ENCODE measurements around the gene U2AF1L4.
A peak's percentile ranks its signal among the peaks of the same experiment; 100 is the strongest.

Gene U2AF1L4

DNA sequence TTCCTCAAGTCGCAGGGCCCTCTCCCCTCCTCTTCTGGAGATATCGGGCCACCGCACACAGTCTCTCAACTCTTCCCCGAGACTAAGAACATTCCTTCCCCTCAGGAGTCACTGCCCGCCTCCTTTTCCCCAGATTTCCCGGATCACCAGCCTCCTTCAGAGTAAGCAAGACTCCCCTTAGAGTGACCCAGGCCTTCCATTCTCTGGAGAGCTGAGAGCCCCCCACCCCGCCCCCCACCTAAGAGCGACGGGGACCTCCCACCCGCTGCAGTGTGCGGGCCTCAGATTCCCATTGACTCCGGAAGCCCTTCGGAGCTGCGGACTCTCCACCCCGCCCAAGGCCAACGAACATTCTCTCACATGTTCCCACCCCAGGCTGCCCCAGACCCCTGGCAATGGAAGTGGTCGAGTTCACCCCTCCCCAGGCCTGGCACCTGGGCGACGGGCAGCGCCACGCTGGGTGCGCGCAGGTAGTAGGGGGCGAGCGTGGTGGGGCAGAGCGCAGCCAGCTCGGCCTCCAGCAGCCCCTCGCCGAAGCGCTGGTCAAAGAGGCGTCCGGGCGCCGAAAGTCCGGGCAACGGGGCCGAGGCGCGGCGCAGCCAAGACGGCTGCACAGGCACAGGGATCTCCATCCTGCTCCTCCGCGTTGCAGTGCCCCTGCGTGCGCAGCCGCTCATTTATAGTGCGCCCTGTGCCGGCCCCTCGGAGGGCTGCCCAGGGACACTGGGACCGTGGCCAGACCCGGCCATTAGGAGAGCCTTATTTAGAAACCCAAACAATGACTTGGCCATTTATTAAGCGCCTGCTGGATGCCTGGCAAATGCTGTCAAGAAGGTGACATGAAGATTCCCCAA lies 11.4 kb upstream of the U2AF1L4 start, which contains the start of gene HSPB6:
Gene HSPB6 (minus strand): TSS at position 653 of the 854 bp plus-strand sequence. CDS start 21 bp downstream, at position 632.
- no peak for ATAC-seq

DNA sequence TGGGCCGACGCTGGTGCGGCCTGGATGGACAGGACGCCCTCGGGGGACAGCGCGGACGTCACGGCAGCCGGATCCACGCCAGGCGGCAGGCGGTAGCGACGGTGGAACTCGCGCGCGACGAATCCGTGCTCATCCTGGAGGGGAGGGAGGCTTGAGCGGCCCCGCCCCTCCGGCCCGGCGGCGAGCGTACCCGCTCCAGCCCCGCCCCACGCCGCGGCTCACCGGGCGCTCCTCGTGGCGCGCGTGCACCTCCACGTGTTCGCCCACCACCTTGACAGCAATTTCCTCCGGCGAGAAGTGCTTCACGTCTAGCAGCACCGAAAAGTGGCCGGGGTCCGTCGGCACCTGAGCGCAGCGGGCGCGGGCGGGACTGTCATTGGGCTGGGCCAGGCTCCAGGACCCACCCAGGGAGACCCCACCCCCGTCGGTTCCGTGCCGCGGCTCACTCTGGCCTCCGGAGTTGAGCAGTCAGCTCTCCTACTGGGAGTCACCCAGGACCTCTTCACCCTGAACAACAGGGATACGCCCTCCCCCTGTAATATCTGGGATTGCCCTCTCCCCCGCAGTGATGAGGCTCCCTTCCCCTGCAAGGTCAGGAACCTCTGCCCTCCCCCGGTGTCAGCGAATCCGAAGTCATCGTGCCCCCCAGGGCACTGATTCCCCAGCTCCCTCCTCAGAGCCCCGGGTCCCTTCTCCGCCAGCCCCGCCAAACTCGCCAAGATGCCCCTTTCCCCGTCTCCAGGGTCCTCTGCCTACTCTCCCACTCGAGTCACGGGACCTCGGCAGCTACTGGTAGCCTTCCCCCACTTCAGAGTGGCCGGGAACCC lies 10.5 kb upstream of the U2AF1L4 start:
- ATAC-seq: no peak

DNA sequence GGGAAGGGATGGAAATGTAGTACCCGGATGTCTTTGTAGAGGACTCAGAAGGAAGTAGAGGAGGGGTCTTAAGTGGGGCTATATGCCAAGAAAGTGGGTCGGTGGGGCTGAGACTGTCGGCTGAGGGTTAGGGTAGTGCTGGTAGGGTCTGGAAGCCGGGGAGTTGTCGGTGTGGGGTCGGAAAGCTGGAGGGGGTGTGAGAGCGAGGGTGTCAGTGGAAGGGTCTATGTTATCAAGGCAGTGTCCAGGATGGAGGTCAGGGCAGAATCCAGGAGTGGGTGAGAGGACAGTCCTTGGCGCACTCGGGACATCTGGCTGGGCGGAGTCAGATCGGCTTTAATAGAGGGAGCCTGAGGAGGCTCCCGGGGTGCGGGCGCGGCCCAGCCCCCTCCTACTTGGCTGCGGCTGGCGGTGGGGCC lies 9.9 kb upstream of the U2AF1L4 start:
- ATAC-seq: no peak

DNA sequence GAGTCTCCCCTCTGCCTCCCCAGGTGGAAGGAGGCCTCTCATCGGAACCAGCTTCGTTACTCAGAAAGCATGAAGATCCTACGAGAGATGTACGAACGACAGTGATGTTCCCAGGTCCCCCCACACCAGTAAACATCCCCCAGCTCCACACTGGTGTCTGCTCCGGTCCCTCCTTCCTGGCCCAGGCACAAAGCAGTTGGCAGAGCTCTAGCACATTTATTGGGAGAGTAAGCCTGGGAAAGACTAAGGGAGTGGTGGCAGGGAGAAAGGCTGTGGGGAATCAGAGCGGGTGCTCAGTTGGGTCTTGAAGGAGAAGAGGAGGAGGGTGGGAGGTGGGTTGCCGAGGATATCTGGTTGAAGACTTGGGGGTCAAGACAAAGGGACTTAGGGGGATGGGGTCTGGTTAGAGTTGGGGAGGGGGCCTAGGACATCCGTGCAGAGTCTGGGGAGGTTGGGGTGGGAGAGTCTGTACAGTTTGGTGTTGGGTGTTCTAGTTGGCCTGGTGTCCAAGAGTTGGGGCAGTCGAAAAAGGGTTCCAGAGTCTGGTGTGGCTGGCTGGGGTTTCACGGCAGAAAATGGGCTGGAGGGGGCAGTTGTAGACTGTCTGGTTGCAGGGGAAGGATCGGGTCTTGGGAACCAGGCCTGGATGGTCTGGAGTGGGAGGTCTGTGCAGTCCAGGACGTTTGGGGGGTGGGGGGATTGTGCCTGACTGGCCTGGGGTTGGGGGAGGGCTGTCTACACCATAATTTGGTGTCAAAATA lies 9.3 kb upstream of the U2AF1L4 start:
- ATAC-seq: no peak

DNA sequence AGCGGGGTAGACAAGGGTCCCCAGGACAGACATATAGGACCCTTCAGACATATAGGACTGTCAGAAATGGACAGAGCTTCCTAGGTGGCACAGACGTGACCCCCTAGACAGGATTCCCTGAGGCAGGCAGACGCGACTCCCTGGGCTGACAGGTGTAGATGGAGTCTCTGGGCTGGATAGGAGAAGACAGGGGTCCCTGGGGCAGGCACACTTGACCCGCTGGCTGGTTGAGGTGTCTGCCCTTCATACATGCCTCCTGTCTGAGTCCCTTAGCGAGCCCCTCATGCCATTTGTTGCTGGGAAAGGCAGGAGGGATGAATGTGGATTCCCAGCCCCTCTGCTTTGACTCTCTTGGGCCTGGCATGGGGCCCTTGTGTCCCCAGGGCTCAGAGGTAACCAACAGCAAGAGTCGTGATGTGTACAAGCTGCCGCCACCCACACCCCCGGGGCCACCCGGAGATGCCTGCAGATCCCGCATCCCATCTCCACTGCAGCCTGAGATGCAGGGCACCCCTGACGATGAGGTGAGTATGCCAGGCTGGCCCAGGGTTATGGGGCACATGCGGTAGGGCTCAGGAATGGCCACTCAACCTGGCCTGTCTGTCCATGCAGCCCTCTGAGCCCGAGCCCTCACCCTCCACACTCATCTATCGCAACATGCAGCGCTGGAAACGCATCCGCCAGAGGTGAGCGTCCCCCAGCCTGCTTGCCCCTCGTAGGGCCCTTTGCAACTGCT lies 8.6 kb upstream of the U2AF1L4 start:
- ATAC-seq: no peak

DNA sequence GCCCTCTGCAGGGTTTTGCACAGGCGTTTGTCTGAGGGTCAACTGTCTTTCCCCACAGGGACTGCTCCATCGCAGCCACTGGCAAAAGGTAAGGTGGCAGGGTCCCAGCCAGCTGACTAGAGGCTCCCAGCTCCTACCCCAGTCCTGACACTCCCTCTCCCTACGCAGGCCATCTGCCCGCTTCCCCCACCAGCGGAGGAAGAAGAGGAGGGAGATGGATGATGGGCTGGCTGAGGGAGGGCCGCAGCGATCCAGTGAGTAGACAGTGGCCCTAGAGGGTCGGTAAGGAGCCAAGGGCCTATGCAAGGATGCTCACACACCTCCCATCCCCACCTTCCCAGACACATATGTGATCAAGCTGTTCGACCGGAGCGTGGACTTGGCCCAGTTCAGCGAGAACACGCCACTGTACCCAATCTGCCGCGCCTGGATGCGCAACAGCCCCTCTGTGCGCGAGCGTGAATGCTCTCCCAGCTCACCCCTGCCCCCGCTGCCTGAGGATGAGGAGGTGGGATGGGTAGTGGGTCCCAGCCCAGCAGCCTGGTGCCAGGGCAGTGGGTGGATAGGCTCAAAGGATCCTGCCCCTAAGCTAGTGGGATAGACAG lies 7.6 kb upstream of the U2AF1L4 start:
- no peak for ATAC-seq

DNA sequence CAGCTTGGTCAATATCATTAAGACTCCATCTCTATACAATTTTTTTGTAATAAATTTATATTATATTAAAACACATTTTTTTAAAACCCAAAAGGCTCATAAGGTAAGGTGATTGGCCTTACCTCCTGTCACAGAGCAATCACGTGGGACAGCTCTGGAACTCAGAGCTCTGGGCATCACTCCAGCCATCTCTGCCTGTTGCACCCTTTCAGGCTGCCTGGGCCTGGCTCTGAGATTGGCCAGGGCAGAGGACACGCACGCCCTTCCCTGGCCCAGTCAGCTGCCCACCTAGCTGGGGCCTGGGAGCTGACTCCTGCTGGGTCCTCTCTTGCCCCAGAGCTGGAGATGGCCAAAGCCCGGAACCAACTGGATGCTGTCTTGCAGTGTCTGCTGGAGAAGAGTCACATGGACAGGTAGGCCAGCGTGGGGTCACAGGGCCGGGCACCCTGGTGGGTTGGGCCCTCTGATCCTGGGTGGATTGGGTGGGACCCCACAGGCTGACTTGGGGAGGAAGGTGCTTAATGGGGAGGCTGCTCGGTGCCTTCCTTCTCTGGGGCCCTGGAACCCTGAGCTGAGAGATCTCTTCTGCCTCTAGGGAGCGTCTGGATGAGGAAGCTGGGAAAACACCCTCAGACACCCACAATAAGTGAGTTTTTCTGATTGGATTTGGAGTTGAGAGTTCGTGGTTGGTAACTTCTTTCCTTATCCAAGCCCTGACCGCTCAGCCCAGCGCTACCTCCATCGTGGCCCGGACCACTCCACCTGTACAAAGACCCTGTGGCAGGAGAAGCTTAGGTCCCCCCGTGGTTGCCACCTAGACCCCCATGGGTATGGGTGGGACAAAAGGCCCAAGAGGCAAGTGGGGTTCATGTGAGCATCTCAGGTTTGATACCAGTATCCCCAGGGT lies 6.9 kb upstream of the U2AF1L4 start:
- ATAC-seq: no peak

DNA sequence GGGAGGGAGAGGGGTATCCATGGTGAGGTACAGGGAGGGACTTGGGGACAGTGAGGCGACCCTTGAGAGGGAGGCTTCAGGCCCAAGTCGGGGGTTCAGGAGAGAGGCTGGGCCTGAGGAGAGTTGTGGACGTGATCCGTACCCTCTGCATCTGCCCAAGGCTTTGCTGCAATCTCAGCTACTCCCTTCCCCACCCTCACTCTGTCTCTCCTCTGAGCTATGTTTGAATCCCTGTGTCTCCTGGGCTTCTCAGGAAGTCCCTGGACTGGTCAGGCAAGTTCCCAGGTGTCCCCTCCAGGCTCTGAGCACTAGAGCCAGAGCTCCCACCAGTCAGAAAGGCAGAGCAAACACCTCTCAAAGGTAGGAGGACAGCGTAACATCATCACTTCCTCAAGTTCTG lies 4.9 kb upstream of the U2AF1L4 start:
- no peak for ATAC-seq

DNA sequence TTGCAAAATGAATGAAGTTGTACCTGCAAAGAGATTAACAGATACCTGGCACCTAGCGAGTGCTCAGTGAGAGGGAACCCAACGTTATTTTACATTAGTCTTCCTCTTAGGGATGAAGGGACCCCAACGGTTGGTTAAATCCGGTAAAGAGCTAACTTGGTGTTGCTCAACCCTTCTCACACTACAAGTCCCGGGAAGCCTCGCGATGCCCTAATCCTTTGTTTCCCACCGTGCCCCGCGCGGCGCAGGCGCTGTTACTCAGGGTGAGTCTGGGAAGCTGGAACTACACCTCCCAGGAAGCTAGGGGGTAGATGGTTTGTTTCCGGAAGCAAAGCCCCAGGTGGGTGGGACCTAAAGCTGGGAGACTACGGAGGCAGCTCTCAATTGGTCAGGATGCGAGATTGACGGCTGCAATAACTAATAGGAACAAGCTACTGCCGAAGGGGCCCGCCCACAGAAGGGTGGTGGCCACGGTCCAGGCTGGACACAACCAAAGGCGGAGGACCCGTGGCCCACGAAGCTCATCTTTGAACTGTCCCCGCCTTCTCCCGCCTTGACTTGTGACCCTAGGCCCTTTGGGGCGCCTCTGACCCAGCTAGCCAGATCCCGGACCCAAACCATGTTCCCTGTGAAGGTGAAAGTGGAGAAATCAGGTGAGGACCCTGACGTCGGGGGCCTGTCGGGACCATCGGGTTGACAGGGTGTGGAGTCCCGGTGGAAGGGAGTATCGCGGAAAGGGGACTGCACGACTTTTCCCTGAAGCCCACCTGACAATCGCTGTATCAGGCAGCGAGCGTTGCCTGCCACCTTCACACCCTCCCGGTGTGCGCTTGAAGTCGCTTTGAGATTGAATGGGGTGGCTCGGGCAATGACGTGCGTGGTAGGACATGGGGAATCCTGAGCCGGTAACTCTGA lies 3.1 kb upstream of the U2AF1L4 start, which contains the start of gene LIN37:
Gene LIN37 (plus strand): TSS at position 471 of the 915 bp plus-strand sequence. CDS start 149 bp downstream, at position 620.
- peak; percentile 76 to 79 for ATAC-seq

DNA sequence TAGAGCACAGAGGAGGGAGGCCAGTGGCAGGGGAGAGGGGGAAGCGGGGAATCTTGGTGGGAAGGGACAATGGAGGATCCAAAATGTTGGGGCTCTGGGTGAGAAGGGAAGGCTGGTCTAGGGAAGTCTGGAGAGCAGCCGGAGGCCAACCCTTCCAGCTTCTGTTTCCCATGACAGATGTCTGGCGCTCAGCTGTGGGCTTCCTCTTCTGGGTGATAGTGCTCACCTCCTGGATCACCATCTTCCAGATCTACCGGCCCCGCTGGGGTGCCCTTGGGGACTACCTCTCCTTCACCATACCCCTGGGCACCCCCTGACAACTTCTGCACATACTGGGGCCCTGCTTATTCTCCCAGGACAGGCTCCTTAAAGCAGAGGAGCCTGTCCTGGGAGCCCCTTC lies 1.3 kb upstream of the U2AF1L4 start:
- no peak for ATAC-seq

DNA sequence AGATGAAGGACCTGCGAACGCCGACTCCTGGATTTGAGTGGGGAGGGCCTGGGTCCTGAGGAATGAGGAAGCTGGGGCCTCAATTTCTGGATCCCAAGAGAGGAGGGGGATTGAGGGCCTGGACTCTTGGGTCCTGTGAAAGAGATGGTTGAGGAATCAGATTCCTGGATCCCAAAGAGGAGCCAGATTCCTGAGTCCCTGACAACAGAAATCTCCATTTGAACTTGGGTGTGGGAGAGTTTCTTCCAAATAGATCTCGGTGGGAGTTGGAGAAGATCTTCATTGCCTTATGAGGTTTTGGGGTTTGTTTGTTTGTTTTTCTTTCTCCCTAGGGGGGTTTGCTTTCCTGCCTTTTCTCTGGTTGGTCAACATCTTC lies 857 bp upstream of the U2AF1L4 start:
- ATAC-seq: no peak

DNA sequence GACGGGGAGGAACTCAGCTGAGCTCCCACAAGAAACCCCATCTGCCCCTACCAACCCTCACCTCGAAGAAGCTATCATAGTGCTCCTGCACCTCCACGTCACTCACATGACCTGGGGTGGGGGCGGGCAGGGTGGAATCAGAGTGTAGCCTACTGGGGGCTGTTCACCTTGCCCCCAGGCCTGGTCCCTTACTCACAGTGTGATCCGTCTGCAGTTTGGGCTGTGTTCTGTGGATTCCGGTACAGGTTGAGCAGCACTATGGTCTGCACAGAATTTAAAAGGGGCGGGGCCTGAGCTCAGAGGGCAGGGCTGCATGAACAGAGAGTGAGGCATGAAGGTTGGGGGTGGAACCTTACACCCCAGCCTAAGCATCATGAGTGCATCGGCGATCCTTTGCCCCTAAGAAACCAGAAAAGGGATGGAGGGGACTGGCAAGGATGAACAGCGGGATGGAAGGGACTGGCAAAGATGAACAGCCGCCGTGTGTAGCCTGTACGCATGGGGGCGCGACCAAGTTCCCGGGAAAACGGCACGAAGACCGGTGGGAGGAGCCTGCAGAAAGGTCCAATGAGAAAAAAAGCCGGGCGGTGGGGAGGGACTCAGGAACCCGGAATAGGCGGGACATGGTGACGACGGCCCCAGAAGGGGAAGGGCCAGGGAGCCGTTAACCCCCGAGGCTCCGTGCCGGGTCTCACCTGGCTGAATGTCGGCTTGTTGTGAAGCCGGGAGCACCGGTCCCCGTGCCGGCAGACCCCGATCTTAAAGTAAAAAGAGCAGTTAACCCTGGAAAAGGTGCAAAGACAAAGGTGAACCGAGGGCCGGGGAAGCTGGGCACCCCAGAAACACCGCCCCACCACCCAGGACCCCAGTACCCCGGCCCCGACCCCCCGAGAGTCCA lies 539 bp downstream of the U2AF1L4 start:
- ATAC-seq: peak; percentile 55 to 60

DNA sequence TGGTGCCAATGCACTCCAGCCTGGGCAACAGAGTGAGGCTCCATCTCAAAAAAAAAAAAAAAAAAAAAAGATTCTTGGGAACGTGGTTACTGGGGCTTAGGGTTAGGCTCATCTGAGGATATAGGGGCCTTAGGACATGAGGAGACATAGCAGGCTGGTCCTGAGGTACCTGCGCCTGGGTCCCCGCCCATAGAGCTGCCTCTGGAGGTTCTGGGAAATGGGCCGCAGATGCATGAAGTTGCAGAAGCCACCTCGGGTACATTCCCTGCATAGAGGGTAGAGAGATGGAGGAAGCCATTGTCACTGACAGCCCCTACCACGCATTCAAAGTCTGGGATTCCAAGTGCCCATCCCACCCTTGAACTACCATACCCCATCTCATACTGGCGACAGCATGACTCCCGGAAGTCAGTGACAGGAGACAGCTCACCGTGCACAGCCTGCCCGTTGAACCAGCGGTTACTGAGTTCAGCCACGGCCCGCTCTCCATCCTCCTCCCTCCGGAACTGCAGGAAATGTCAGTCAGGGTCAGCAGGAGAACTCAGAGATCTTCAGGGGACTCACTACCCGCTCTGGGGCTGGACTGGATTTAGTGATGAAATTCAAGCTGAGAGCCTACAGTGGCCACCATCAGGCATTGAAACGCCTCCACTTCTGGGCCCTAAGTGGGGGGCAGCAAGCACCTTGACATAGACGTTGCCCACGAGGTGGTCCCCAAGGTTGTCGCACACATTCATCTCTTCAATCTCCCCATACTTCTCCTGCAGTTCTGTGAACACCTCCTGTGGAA lies 1.4 kb downstream of the U2AF1L4 start:
- no peak for ATAC-seq

DNA sequence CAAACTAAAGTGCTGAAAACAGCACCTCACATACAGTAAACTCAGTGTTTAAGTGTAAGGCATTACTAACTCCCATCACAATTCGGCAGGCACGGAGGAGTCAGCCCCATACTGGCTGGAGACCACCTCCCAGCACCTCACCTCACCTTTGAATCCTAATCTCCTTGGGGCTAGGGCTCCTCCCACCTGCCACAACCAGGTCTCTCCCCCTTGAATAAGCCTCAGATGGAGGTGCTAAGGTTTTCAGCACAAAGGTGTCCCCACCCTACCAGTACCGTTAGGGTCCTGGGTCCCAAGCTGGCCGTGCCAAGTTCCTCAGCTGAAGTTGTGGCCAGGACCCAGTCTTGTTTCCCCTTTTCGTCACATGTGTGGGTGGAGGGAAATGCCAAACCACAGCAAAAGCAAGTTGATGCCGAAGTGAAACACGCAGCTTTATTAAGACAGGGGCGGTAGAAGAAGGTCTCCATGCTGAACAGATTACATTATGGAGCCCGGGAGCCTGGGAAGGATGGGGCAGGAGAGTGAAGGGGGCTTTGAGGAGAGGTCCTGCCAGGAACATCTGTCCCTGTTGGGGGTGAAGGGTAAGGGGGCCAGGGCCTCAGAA lies 3.0 kb downstream of the U2AF1L4 start, which contains the start of gene IGFLR1:
Gene IGFLR1 (minus strand): TSS at position 332 of the 604 bp plus-strand sequence. CDS start 1,272 bp downstream, outside the sequence.
- peak in 1 of 2 donors; percentile 4 for ATAC-seq

DNA sequence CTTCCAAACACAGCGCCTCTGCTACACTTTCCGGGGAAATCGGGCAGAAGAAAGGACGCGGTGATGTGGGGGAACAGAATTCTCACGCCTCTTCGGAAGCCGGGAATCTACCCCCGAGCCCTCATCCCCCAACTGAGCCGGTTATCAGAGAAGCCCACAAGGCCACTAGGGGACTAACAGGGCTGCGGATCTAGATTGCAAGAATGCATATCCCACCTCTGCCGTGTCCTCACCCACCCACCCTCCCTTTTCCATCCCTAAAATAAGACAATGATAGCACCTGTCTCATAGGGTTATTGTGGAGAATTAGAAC lies 4.1 kb downstream of the U2AF1L4 start:
- no peak for ATAC-seq

DNA sequence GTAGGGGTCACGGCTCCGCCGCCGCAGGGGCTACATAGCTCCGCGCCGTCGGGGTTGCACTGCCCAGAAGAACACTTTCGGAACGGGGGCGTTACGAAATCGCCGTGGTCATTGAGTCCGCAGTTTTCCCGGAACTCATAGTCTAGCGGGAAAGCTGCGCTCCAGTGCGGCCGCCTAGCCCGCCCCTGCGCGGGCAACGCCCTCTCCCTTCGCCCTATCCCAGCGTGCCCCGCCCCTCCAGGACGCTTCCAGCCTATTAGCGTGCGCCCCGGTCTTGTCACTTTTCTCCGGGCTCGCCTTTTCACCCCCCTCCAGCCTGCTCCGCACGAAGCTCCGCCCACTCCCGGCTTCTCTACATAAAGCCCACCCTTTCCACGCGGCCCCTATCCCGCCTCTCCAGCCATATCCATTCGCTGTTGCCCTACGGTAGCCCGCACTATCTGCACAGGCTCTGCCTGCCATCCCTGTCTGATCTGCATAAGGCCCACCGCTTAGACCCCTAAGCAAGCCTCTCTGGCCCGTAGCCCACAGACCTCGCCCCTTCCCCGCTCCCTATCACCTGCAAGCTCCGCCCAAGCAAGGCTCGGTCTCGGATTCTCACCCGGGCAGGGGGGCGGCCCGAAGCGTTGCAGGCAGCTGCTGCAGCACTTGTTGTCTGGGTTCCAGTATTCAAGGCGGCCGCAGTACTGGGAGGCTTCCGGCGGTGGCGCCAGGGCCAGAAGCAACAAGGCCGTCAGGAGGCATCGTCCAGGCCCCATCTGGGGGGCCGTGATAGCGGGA lies 4.6 kb downstream of the U2AF1L4 start:
- ATAC-seq: peak; percentile 67 to 68
